Pons (tissue), 1 donor: ENCODE results near the gene FAM181B.

Experiments used
- DNase-seq: peaks from one replicate; pipeline ENCODE4 v3.0.0-alpha.2; 2016; ENCODE audit warnings: low spot score

Gene FAM181B

GRCh38 chr11:82733444-82734119, at the start of gene FAM181B:
FAM181B (minus strand) TSS chr11:82733864; CDS start chr11:82733729, 135 bp downstream.
- DNase-seq: peak; percentile 81

GRCh38 chr11:82782825-82783374, 49.2 kb upstream of the FAM181B start:
- no peak for DNase-seq

GRCh38 chr11:82778776-82779175, 45.1 kb upstream of the FAM181B start:
- no peak for DNase-seq

- DNase-seq: no peak
Measured at GRCh38 chr11:82776377-82776776, 42.7 kb upstream of the FAM181B start.

GRCh38 chr11:82775736-82776346, 42.2 kb upstream of the FAM181B start:
- peak; percentile 59 for DNase-seq

- no peak for DNase-seq
Measured at GRCh38 chr11:82775218-82775617, 41.6 kb upstream of the FAM181B start.

GRCh38 chr11:82771781-82772180, 38.1 kb upstream of the FAM181B start:
- no peak for DNase-seq

- no peak for DNase-seq
Measured at GRCh38 chr11:82767123-82767522, 33.5 kb upstream of the FAM181B start.

GRCh38 chr11:82765466-82766034, 31.9 kb upstream of the FAM181B start:
- DNase-seq: no peak

GRCh38 chr11:82763167-82763566, 29.5 kb upstream of the FAM181B start:
- DNase-seq: no peak

GRCh38 chr11:82759649-82760048, 26.0 kb upstream of the FAM181B start:
- no peak for DNase-seq

- DNase-seq: peak; percentile 46
Measured at GRCh38 chr11:82757660-82758357, 24.1 kb upstream of the FAM181B start.

- DNase-seq: peak; percentile 97
Measured at GRCh38 chr11:82756765-82757639, 23.3 kb upstream of the FAM181B start.

GRCh38 chr11:82754410-82754809, 20.7 kb upstream of the FAM181B start:
- no peak for DNase-seq

- DNase-seq: no peak
Measured at GRCh38 chr11:82753921-82754320, 20.3 kb upstream of the FAM181B start.

- DNase-seq: no peak
Measured at GRCh38 chr11:82752801-82753200, 19.1 kb upstream of the FAM181B start.

GRCh38 chr11:82750643-82751139, 17.0 kb upstream of the FAM181B start:
- DNase-seq: no peak

GRCh38 chr11:82747471-82747870, 13.8 kb upstream of the FAM181B start:
- DNase-seq: no peak

- no peak for DNase-seq
Measured at GRCh38 chr11:82738091-82738490, 4.4 kb upstream of the FAM181B start.

GRCh38 chr11:82734120-82734479, 436 bp upstream of the FAM181B start:
- DNase-seq: no peak

- DNase-seq: no peak
Measured at GRCh38 chr11:82732734-82733443, 775 bp downstream of the FAM181B start.
